OCI-LY7 (cell line): ENCODE measurements around the gene TCP11. TPM values are rescaled to one million over a fixed set of nuclear protein-coding genes. Genes with fewer than 3 reads are reported as not detected.

ENCODE experiments used
- Bru-seq: library from RNA; stranded (reverse); fragments of 400-500 nt; gene quantifications from one replicate; lab custom pipeline; 2021; lab: Mats Ljungman, UMichigan
- BruChase-seq, 2 experiments: library from RNA; stranded (reverse); fragments of 400-500 nt; gene quantifications; one replicate each; lab custom pipeline; 2021; lab: Mats Ljungman, UMichigan
- BruUV-seq: library from RNA; stranded (reverse); fragments of 400-500 nt; replicated peaks from 2 replicates; lab custom pipeline; 2021; lab: Mats Ljungman, UMichigan
- CTCF ChIA-PET: fragments of 300-600 bp; sonication (Branson Sonifier 250); formaldehyde crosslinking; loops from one replicate; lab custom pipeline; 2022; ENCODE audit warnings: antibody characterized with exemption; ENCODE audit not compliant: unreplicated experiment; lab: Charles Lee
- POLR2A ChIA-PET: fragments of 300-600 bp; sonication (Branson Sonifier 250); formaldehyde crosslinking; loops from one replicate; lab custom pipeline; 2022; ENCODE audit warnings: antibody characterized with exemption; lab: Charles Lee
- DNase-seq: peaks from one replicate; pipeline ENCODE4 v3.0.0-alpha.2; 2015; ENCODE audit warnings: low spot score
- H2AFZ ChIP-seq: fragments of 200-600 bp; sonication (generic), shearing (Covaris generic); 2 replicates; pipeline ENCODE4 v1.6.1; 2014; ENCODE audit warnings: mild to moderate bottlenecking, antibody characterized with exemption, low read length, moderate library complexity
- H3K27ac ChIP-seq: fragments of 200-600 bp; sonication (generic); 2 replicates; pipeline ENCODE4 v1.5.1; 2014; ENCODE audit warnings: mixed run types, low read depth, mild to moderate bottlenecking, moderate library complexity, low read length, inconsistent platforms; ENCODE audit not compliant: poor library complexity, severe bottlenecking
- H3K36me3 ChIP-seq: fragments of 200-600 bp; sonication (generic); 2 replicates; pipeline ENCODE4 v1.6.1; 2014; ENCODE audit warnings: mild to moderate bottlenecking, antibody characterized with exemption, low read length, moderate library complexity, mixed read lengths; ENCODE audit not compliant: insufficient read depth
- H3K4me1 ChIP-seq: fragments of 200-600 bp; sonication (generic); 2 replicates; pipeline ENCODE4 v1.5.1; 2014; ENCODE audit warnings: mild to moderate bottlenecking, low read length; ENCODE audit not compliant: insufficient read depth, poor library complexity, severe bottlenecking
- H3K4me2 ChIP-seq: fragments of 200-600 bp; sonication (generic); 2 replicates; pipeline ENCODE4 v1.6.1; 2014; ENCODE audit warnings: mild to moderate bottlenecking, low read length
- H3K4me3 ChIP-seq: fragments of 200-600 bp; sonication (generic); 2 replicates; pipeline ENCODE4 v1.5.1; 2014; ENCODE audit warnings: mild to moderate bottlenecking, low read depth, low read length; ENCODE audit not compliant: poor library complexity, severe bottlenecking
- H3K79me2 ChIP-seq: fragments of 200-600 bp; sonication (generic); 2 replicates; pipeline ENCODE4 v1.6.1; 2016; ENCODE audit warnings: low read depth, mild to moderate bottlenecking, low read length, moderate library complexity, mixed read lengths; ENCODE audit not compliant: insufficient read depth
- H3K9me2 ChIP-seq: fragments of 200-600 bp; sonication (generic); 2 replicates; pipeline ENCODE4 v1.6.1; 2016; ENCODE audit warnings: mild to moderate bottlenecking, low read length, mixed read lengths; ENCODE audit not compliant: insufficient read depth
- H3K9me3 ChIP-seq: fragments of 200-600 bp; sonication (generic); 2 replicates; pipeline ENCODE4 v1.6.1; 2014; ENCODE audit warnings: mild to moderate bottlenecking, mixed run types, low read length, mixed read lengths
- H4K20me1 ChIP-seq: fragments of 200-600 bp; sonication (generic); 2 replicates; pipeline ENCODE4 v1.6.1; 2014; ENCODE audit warnings: mild to moderate bottlenecking, antibody characterized with exemption, low read length, moderate library complexity, mixed read lengths; ENCODE audit not compliant: insufficient read depth
- CTCF ChIP-seq: fragments of 200-600 bp; sonication (generic); conservative IDR thresholded peaks from 2 replicates; pipeline ENCODE4 v1.5.1; 2014; ENCODE audit warnings: mild to moderate bottlenecking, antibody characterized with exemption, low read length, moderate library complexity, mixed read lengths
- EZH2phosphoT487 ChIP-seq: fragments of 200-600 bp; sonication (generic); IDR thresholded peaks from 2 replicates; pipeline ENCODE4 v1.6.1; 2018; ENCODE audit warnings: low read depth, borderline replicate concordance, mild to moderate bottlenecking, mixed run types, antibody characterized with exemption, low read length, moderate library complexity, mixed read lengths
- intact Hi-C: fragments of 100-400 bp; cut with micrococcal nuclease; formaldehyde crosslinking; loops from one replicate; pipeline ENCODE4 v1.10.0; 2022; ENCODE audit not compliant: unreplicated experiment
- long read RNA-seq: library from polyadenylated mRNA; stranded (forward); transcript quantifications from one replicate; pipeline ENCODE4 v2.0.0, GENCODE V29; 2022
- total RNA-seq, 2 experiments: library from RNA; depleted of rRNA in 1 of 2; stranded (reverse); fragments of >200 nt in 1 of 2; shearing (Covaris generic) in 1 of 2; gene quantifications; 2 replicates each; pipeline ENCODE4 v1.2.3, GENCODE V29; 2014 to 2022

TCP11 gene
- total RNA-seq (2014; rRNA removed; shearing (Covaris generic)) (not detected in 2 replicates), total RNA-seq (2022) (not detected in 2 replicates), Bru-seq, nascent RNA (percentile 9 among the genes with signal in this experiment), BruChase-seq, experiment 1, labeled RNA remaining after a 6-hour chase (not detected), BruChase-seq, experiment 2, labeled RNA remaining after a 2-hour chase (percentile 4 among the genes with signal in this experiment)
- long read RNA-seq = 0 reads

GRCh38 chr6:35141007-35141655, at the start of gene TCP11:
TSS of gene TCP11 (minus strand) at chr6:35141339. CDS start at chr6:35140870, 469 bp downstream.
- POLR2A ChIA-PET = no interaction called here
- H3K4me2 ChIP-seq = peak within 1 kb of the TSS; percentile 32; the same call in 1 of the 2 replicates
- no peaks in the 10 kb centered on the region for H3K79me2 ChIP-seq
- intact Hi-C loops = loop anchor here (5.0 kb wide), 1 partner anchor 894 kb away; the partner anchor contains the start of gene SMIM29
- CTCF ChIA-PET = no interaction called here
- H2AFZ ChIP-seq = peak within 1 kb of the TSS; percentile 49
- H3K36me3 ChIP-seq = no peaks in the 10 kb centered on the region
- DNase-seq = no peak
- no peak within 1 kb of the TSS for H3K27ac ChIP-seq
- no peaks in the 10 kb centered on the region for H3K9me2 ChIP-seq
- peaks cover 7% of the 10 kb centered on the region for H3K4me1 ChIP-seq
- no peaks in the 10 kb centered on the region for H4K20me1 ChIP-seq
- H3K9me3 ChIP-seq = no peaks in the 10 kb centered on the region
- BruUV-seq = no TSS peak
- H3K4me3 ChIP-seq = no peak within 1 kb of the TSS
- TF ChIP-seq EZH2phosphoT487 (no peak), CTCF (no peak)

- H3K9me3 ChIP-seq = no peaks in the 10 kb centered on the region
- no peak overlapping the region for H3K4me3 ChIP-seq
- H3K4me2 ChIP-seq = no peak overlapping the region
- TF ChIP-seq CTCF = no peak
- no peak for DNase-seq
- intact Hi-C loops = no loop called here
- CTCF ChIA-PET = no interaction called here
- H3K4me1 ChIP-seq = no peaks in the 10 kb centered on the region
- H3K36me3 ChIP-seq = no peaks in the 10 kb centered on the region
- no peak overlapping the region for H2AFZ ChIP-seq
- H4K20me1 ChIP-seq = no peaks in the 10 kb centered on the region
- no TSS peak for BruUV-seq
- POLR2A ChIA-PET = no interaction called here
- no peak overlapping the region for H3K27ac ChIP-seq
- H3K79me2 ChIP-seq = no peaks in the 10 kb centered on the region
- H3K9me2 ChIP-seq = no peaks in the 10 kb centered on the region
Measured at GRCh38 chr6:35190306-35190705, 49.2 kb upstream of the TCP11 start.

GRCh38 chr6:35188886-35189285, 47.7 kb upstream of the TCP11 start:
- CTCF ChIA-PET = interaction anchor here (0.5 kb wide), 1 partner anchor 298 kb away, joined by 3 read pairs; no protein-coding TSS in a partner anchor
- POLR2A ChIA-PET = interaction anchor here (0.5 kb wide), 1 partner anchor 772 kb away, joined by 5 read pairs; no protein-coding TSS in a partner anchor
- Histone ChIP-seq H3K4me1 (no peaks in the 10 kb centered on the region), H3K36me3 (no peaks in the 10 kb centered on the region), H3K9me2 (no peaks in the 10 kb centered on the region), H4K20me1 (no peaks in the 10 kb centered on the region), H3K9me3 (no peaks in the 10 kb centered on the region), H2AFZ (no peak overlapping the region), H3K4me3 (no peak overlapping the region), H3K27ac (no peak overlapping the region), H3K79me2 (no peaks in the 10 kb centered on the region), H3K4me2 (no peak overlapping the region)
- TF ChIP-seq CTCF (no peak), EZH2phosphoT487 (no peak)
- BruUV-seq = no TSS peak
- intact Hi-C loops = no loop called here
- no peak for DNase-seq
